ENCODE results near the gene GTPBP4.

GRCh38 chr10:1022413-1022812 is 34.2 kb downstream of the GTPBP4 start:
- TF ChIP-seq TBP (IDR thresholded peaks at IDR 0.05; ENCODE audit: low read depth, low read length) (no peak), RAD21 (IDR thresholded peaks at IDR 0.05 in 1 of 2, conservative IDR thresholded peaks at IDR 0.05 in 1 of 2; ENCODE audit: low read depth in 2 of 2, low read length in 2 of 2) (no peak), EP300 (IDR thresholded peaks at IDR 0.05; ENCODE audit: borderline replicate concordance in 1 of 2, low read depth in 2 of 2, low read length in 2 of 2) (no peak), POLR2A (IDR thresholded peaks at IDR 0.05; ENCODE audit: control extremely low read depth in 1 of 2, low read depth in 2 of 2, low read length in 2 of 2) (no peak)
- TF ChIP-seq, protein P1, sequence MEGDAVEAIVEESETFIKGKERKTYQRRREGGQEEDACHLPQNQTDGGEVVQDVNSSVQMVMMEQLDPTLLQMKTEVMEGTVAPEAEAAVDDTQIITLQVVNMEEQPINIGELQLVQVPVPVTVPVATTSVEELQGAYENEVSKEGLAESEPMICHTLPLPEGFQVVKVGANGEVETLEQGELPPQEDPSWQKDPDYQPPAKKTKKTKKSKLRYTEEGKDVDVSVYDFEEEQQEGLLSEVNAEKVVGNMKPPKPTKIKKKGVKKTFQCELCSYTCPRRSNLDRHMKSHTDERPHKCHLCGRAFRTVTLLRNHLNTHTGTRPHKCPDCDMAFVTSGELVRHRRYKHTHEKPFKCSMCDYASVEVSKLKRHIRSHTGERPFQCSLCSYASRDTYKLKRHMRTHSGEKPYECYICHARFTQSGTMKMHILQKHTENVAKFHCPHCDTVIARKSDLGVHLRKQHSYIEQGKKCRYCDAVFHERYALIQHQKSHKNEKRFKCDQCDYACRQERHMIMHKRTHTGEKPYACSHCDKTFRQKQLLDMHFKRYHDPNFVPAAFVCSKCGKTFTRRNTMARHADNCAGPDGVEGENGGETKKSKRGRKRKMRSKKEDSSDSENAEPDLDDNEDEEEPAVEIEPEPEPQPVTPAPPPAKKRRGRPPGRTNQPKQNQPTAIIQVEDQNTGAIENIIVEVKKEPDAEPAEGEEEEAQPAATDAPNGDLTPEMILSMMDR (IDR thresholded peaks at IDR 0.05; ENCODE audit: control extremely low read depth in 1 of 3, insufficient read depth in 1 of 3, low read depth in 1 of 3, low read length in 3 of 3): no peak
- TF ChIP-seq, protein P2, sequence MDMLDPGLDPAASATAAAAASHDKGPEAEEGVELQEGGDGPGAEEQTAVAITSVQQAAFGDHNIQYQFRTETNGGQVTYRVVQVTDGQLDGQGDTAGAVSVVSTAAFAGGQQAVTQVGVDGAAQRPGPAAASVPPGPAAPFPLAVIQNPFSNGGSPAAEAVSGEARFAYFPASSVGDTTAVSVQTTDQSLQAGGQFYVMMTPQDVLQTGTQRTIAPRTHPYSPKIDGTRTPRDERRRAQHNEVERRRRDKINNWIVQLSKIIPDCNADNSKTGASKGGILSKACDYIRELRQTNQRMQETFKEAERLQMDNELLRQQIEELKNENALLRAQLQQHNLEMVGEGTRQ (IDR thresholded peaks at IDR 0.05; ENCODE audit: low read length): no peak

All from H1 (cell line).